GM18505 (cell line): ENCODE measurements around the gene ZNF546.

Experiments
- ATAC-seq: cut with Tn5 transposase; IDR thresholded peaks from one replicate; pipeline ENCODE4 v1.9.1; 2021; ENCODE audit not compliant: unreplicated experiment
- POLR2A ChIP-seq: IDR thresholded peaks from 4 replicates; pipeline ENCODE4 v1.6.1; 2011; ENCODE audit warnings: borderline replicate concordance; ENCODE audit not compliant: insufficient read depth, insufficient read length; ENCODE audit errors: extremely low read depth

ZNF546 gene

DNA sequence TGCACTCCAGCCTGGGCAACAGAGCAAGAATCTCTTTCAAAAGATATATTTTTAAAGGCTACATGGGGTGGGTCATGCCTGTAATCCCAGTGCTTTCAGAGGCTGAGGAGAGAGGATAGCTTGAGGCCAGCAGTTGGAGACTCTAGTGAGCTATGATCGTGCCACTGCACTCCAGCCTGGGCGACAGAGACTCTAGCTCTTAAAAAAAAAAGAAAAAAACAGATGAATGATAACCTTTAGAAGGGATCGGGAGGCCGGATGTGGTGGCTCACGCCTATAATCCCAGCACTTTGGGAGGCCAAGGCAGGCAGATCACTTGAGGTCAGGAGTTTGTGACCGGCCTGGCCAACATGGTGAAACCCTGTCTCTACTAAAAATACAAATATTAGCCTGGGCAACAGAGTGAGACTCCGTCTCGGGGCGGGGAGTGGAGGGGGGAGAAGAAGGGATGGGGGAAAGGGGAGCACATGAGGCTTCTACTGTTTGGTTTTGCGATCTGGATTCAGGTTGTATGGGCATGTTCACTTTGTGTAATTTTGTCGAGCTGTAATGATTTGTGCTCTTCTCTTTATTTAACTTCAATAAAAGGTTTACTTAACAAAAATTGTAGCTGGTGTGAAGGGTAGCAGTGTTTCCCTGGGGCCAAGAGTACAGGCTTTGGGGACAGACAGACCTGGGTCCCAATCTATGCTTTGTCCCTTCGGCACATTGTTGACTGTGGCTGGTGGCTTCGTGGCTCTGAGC lies 27.0 kb upstream of the ZNF546 start:
- TF ChIP-seq POLR2A = no peak
- no peak for ATAC-seq

DNA sequence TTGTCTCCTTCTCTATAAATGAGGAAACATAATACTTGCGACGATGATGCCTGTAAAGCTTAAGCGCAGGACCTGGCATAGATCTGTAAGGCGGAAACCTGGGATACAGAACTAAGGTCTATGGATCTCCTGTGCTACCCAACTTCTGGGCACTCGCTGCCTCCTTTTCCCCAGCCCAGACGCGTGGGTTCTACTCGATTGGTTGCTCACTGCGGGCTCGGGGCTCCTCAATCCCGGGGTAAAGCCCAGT lies 26.5 kb upstream of the ZNF546 start:
- TF ChIP-seq POLR2A = no peak
- ATAC-seq = peak; percentile 28

DNA sequence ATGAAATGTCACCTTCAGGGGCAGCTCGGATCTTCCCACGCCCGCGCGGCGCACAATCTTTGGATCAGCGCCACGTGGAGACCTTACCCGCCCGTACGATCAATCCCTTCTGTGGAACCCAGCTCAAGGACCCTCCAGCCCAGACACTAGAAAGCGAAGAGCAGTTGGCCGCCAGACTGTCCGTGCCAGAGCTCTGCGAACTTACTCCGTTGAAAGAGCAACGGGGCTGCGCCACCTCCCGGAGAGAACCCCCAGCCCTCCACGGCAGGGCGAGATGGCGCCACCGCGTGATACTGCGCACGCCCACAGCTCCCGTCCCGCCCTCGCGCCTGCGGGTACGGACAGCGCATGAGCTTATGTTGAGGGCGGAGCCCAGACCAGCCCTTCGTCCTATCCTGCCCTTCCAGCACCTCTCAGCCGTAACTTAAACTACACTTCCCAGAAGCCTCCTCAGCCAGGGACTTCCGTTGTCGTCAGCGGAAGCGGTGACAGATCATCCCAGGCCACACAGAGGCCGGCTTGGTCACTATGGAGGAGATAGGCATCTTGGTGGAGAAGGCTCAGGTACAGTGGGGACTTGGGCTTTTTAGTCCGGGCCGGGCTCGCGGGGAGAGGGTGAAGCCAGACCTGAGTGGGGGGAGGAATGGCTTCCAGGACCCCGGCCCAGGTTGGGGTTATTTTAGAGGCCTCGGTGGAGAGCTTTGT lies 26.0 kb upstream of the ZNF546 start, which contains the start of gene PSMC4:
Gene PSMC4 (plus strand): TSS at position 491 of the 705 bp plus-strand sequence. CDS start 38 bp downstream, at position 529.
- peak; percentile 83 for TF ChIP-seq POLR2A
- peak; percentile 91 for ATAC-seq

DNA sequence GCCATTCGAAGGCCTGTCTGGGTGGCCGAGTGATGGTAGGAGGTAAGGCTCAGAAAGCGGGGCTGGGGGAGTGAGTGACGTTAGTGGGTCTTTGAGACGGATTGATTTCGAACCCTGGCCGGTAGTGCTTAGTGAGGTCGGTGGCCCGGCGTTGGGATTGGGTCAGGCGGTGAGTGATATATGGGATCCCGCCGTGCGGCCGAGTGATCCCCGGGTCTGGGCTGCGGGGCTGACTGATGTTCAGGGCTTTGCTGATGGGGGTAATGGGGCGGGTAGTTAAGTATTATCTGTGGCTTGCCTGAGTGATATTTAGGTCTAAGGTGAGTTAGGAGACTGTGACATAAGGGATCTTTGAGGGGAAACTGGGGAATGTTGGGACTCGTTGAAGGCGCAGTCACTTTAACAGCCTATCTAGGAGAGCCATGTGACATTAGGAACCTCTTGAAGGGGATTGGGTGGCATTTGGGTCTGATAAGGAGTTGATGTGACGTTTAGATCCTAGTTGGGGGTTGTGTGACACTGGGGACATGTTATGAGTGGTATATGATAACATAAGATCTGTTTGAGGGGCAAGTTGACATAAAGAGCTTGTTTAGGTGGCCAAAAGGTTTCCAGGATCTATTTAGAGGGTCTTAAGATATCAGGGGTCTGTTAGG lies 25.4 kb upstream of the ZNF546 start:
- ATAC-seq = no peak
- no peak for TF ChIP-seq POLR2A

DNA sequence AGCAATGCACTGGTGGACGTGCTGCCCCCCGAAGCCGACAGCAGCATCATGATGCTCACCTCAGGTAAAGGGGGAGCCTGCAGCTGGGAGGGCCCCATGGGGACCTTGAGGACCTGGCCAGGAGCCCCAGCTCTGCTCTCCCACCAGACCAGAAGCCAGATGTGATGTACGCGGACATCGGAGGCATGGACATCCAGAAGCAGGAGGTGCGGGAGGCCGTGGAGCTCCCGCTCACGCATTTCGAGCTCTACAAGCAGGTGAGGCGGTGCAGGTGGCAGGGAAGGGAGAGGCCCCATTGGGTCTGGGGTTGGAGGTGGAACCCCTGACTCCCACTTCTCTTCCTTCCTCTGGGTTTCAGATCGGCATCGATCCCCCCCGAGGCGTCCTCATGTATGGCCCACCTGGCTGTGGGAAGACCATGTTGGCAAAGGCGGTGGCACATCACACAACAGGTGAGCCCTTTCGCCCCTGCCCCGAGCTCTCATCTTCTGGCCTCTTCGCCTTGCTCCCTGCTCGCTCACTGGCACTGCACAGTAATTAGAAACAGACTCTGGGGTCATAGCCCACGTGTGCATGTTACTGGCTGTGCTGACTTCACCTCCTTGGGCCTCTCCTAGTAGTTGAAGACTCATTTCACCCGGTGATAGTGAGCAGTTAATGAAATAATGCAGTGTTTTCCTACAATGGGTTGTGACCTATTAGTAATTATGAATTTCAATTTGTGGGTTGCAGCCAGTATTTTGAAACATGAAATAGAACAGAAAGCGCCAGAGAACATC lies 22.3 kb upstream of the ZNF546 start:
- no peak for ATAC-seq
- no peak for TF ChIP-seq POLR2A

DNA sequence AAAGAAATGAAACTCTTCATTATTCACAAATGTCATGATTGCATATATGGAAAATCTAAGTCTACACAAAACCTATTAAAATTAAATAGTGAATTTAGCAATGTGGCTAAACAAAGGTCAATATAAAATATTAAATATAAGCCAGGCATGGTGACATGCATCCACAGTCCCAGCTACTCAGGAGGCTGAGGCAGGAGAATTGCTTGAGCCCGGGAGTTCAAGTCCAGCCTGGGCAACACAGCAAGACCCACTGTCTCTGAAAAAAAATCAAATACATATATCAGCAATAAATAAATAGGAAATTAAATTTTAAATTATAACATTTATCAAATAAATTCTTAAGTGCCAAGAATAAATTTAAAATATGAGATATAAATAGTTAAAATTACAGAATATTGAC lies 14.0 kb upstream of the ZNF546 start:
- TF ChIP-seq POLR2A = no peak
- ATAC-seq = no peak

DNA sequence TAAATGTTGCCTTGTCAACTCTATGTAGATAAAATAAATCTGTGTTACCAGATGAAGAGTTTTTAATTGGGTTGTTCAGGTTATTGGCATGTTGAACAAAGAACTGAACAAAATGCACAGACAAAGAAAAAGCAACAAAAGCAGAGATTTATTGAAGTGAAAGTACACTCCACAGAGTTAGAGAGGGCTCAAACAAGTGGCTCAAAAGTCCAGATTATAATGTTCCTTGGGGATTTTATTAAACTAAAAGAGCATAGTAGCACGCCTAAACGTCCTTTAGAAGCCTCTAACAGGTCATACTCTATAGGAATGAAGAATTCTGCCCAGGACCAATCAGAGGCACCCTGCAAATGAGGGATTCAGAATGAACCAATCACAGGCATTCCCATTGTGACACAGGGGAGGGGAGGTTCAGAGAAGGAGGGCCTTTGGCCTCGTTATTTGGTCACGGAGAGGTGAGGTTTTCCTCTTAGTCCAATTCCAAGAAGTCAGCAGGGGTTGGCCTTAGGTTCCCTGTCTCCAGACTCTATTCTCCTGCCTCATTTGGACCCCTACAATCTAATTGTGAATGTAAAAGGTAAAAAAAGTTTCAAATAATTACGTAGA lies 13.1 kb upstream of the ZNF546 start:
- ATAC-seq = no peak
- no peak for TF ChIP-seq POLR2A

DNA sequence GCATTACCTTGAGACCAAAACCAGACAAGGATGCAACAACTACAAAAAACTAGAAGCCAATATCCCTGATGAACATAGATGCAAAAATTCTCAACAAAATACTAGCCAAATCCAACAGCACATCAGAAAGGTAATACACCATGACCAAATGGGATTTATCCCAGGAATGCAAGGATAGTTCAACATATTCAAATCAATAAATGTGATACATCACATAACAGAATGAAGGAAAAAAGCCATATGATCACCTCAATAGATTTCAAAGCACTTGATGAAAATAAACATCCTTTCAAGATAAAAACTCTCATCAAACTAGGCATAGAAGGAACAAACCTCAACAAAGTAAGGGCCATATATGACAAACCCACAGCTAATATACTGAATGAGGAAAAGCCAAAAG lies 10.2 kb upstream of the ZNF546 start:
- no peak for TF ChIP-seq POLR2A
- no peak for ATAC-seq

DNA sequence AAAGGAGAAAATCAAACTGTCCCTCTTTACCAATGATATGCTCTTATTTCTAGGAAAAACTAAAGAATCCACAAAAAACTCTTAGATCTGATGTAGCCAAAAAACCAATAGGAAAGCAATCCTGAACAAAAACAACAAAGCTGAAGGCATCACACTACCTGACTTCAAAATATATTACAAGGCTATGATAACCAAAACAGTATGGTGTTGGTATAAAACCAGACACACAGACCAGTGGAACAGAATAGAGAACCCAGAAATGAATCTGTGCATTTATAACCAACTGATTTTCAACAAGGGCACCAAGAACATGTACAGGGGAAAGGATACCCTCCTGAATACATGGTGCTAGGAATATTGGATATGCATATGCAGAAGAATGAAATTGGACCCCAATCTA lies 9.7 kb upstream of the ZNF546 start:
- ATAC-seq = no peak
- no peak for TF ChIP-seq POLR2A

DNA sequence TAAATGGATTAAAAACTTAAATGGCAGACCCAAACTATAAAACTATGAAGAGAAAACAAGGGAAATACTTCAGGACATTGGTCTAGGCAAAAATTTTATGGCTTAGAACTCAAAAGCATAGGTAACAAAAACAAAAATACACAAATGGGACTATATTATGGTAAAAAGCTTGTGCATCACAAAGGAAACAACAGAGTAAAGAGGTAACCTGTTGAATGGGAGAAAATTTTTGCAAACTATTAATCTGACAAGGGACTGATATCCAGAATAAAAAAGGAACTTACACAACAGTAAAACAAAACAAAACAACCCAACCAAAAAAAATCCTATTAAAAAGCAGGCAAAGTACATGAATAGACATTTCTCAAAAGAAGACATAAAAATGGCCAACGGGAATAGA lies 9.3 kb upstream of the ZNF546 start:
- no peak for ATAC-seq
- no peak for TF ChIP-seq POLR2A

DNA sequence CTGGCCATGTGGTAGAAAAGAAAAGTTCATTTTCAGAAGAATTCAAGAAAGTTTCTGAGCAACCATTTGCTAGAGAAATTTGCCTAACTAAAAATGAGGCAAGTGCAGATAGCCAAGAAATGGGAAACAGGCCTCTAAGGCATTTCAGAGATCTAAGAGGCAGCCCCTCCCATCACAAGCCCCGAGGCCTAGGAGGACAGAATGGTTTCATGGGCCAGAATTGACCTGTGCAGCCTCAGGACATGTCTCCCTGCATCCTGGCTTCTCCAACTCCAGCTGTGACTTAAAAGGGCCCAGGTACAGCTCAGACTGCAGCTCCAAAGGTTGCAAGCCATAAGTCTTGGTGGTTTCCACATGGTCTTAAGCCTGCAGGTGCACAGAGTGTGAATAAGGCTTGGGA lies 3.3 kb upstream of the ZNF546 start:
- ATAC-seq = no peak
- TF ChIP-seq POLR2A = no peak

DNA sequence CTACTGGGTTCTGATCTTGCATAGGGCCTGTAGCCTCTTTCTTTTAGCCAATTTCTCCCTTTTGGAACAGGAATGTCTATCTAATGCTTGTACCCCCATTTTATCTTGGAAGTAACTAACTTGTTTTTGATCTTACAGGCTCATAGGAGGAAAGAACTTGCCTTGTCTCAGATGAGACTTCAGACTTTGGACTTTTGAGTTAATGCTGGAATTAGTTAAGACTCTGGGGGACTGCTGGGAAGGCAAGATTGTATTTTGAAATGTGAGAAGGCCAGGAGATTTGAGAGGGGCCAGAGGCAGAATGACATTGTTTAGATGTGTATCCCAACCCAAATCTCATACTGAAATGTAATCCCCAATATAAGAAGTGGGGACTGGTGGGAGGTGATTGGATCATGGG lies 2.5 kb upstream of the ZNF546 start:
- ATAC-seq = no peak

DNA sequence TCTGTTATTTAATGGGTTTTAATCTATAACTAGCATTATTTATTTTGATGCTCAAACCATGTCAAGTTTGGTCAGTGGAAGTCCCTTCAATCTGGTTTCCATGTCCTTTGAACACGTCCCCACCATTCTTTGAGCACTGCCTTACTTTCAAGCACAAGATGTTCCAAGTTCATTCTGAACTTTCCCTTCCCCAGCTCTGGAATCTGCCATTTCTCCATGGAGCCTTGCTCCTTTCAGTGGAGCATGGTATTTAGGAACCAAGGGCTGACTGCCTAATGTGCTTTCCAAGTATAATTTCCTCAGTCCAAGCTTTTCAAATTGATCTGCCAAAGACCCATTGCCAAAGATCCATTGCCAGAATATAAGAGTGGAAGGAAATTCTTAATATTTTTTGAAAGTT lies 1.1 kb upstream of the ZNF546 start:
- TF ChIP-seq POLR2A = no peak
- no peak for ATAC-seq

More for the DNA sequence above, 2.5 kb upstream of the ZNF546 start:
- no peak for TF ChIP-seq POLR2A

DNA sequence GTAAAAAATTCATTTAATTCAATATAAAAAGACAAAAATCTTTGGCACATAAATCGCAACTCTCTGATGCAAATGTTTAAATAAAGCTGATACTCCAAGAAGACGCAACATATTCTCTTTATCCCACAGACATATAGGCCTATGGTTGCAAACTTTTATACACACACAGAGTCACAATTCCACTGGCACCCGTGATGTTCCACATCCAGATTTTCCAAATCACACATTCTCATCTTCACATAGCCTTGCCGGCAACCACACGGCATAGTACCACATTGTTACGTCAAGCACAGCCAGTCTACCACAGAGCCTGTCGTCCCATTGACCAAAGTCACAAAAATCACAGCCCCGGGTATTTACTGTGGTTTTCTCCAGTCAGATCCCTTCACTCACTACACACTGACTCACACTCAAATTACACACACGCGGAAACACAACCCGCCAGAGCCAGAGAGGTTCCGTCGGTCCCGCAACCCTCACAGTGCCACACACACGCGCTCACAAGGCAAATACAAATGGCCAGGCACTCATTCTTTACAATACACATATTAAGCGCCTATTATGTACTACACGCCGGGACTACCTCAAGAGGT lies 546 bp upstream of the ZNF546 start:
- peak; percentile 18 for ATAC-seq
- TF ChIP-seq POLR2A = no peak
